Activated B cell treated with CpG ODN at 0.5 μM for 24 hours (primary cell): ENCODE results near the gene TMEM131L. TPM values are rescaled to one million over a fixed set of nuclear protein-coding genes. Genes with fewer than 3 reads are reported as not detected.
A peak's percentile ranks its signal among the peaks of the same experiment; 100 is the strongest.

Source experiments
- ATAC-seq: fragments of 200-7000 bp; cut with Tn5 transposase; one replicate; pipeline ENCODE4 v1.10.0; 2021; ENCODE audit warnings: low read depth, mild to moderate bottlenecking, moderate library complexity
- CTCF ChIA-PET: fragments of 350-600 bp; sonication (Branson Sonifier 250); formaldehyde crosslinking; loops from one replicate; lab custom pipeline; 2021; ENCODE audit warnings: antibody characterized with exemption; lab: Charles Lee
- POLR2A ChIA-PET: fragments of 350-600 bp; sonication (Branson Sonifier 250); formaldehyde crosslinking; loops from one replicate; lab custom pipeline; 2021; ENCODE audit warnings: antibody characterized with exemption; lab: Charles Lee
- DNase-seq: peaks from one replicate; pipeline ENCODE4 v3.0.0; 2022
- H3K27ac Mint-ChIP-seq: one replicate; pipeline ENCODE4 v1.8.0; 2020; ENCODE audit warnings: mixed read lengths
- H3K27me3 Mint-ChIP-seq: one replicate; pipeline ENCODE4 v1.8.0; 2021; ENCODE audit warnings: mixed read lengths
- H3K36me3 Mint-ChIP-seq: one replicate; pipeline ENCODE4 v1.8.0; 2021; ENCODE audit warnings: low read depth, mixed read lengths
- H3K4me1 Mint-ChIP-seq: one replicate; pipeline ENCODE4 v1.8.0; 2021; ENCODE audit warnings: mixed read lengths
- H3K4me3 Mint-ChIP-seq: one replicate; pipeline ENCODE4 v1.8.0; 2020; ENCODE audit warnings: mild to moderate bottlenecking, mixed read lengths
- H3K9me3 Mint-ChIP-seq: one replicate; pipeline ENCODE4 v1.8.0; 2020; ENCODE audit warnings: mixed read lengths
- CTCF ChIP-seq: fragments of 200-600 bp; IDR thresholded peaks from one replicate; pipeline ENCODE4 v1.8.0; 2022; ENCODE audit warnings: antibody characterized with exemption, mild to moderate bottlenecking
- intact Hi-C: fragments of 100-400 bp; cut with micrococcal nuclease; formaldehyde crosslinking; loops from one replicate; pipeline ENCODE4 v1.15.1; 2024
- total RNA-seq: library from RNA; stranded (reverse); gene quantifications from 2 replicates; pipeline ENCODE4 v1.2.3, GENCODE V29; 2022

Gene TMEM131L
- total RNA-seq, 1 donor from 2014 or later: 193 TPM

GRCh38 chr4:153434190-153434589 is 32.0 kb upstream of the TMEM131L start:
- ATAC-seq (no peak), DNase-seq (no peak)
- no peaks in the 10 kb centered on the region for H3K9me3 Mint-ChIP-seq
- peak overlapping the region; percentile 93 for H3K27ac Mint-ChIP-seq
- H3K36me3 Mint-ChIP-seq: no peaks in the 10 kb centered on the region
- H3K4me3 Mint-ChIP-seq: peak overlapping the region; percentile 80
- CTCF ChIA-PET: interaction anchor here (2.8 to 3.3 kb wide), 2 partner anchors 32 to 140 kb away, joined by 29 to 30 read pairs; partner anchors contain the start of gene TMEM131L
- H3K27me3 Mint-ChIP-seq: no peaks in the 10 kb centered on the region
- intact Hi-C loops: no loop called here
- H3K4me1 Mint-ChIP-seq: peaks cover 71% of the 10 kb centered on the region
- POLR2A ChIA-PET: interaction anchor here (0.7 to 4.7 kb wide), 4 partner anchors 32 to 139 kb away, joined by 3 to 79 read pairs (median 4); partner anchors contain the start of gene TMEM131L
- no peak for TF ChIP-seq CTCF

- intact Hi-C loops: loop anchor here (1.0 kb wide), 4 partner anchors 13 to 94 kb away; no protein-coding TSS in a partner anchor
- CTCF ChIA-PET: interaction anchor here (1.1 kb wide), 1 partner anchor 138 kb away, joined by 3 read pairs; no protein-coding TSS in a partner anchor
- ATAC-seq (peak; percentile 68), DNase-seq (peak; percentile 37)
- POLR2A ChIA-PET: interaction anchor here (0.6 to 5.2 kb wide), 6 partner anchors 13 to 135 kb away, joined by 3 to 97 read pairs (median 6); partner anchors contain the start of gene TMEM131L
- H3K36me3 Mint-ChIP-seq: no peaks in the 10 kb centered on the region
- peak overlapping the region; percentile 83 for H3K4me3 Mint-ChIP-seq
- no peaks in the 10 kb centered on the region for H3K9me3 Mint-ChIP-seq
- H3K27ac Mint-ChIP-seq: peak overlapping the region; percentile 92
- no peak for TF ChIP-seq CTCF
- H3K4me1 Mint-ChIP-seq: peaks cover 67% of the 10 kb centered on the region
- no peaks in the 10 kb centered on the region for H3K27me3 Mint-ChIP-seq
Measured at GRCh38 chr4:153438916-153439756, 27.0 kb upstream of the TMEM131L start.

- Mint-ChIP-seq H3K9me3 (no peaks in the 10 kb centered on the region), H3K4me3 (peak overlapping the region; percentile 83), H3K36me3 (no peaks in the 10 kb centered on the region), H3K27ac (peak overlapping the region; percentile 92), H3K27me3 (no peaks in the 10 kb centered on the region), H3K4me1 (peaks cover 63% of the 10 kb centered on the region)
- TF ChIP-seq CTCF: no peak
- peak; percentile 13 for ATAC-seq
- POLR2A ChIA-PET: interaction anchor here (0.8 to 5.2 kb wide), 3 partner anchors 14 to 94 kb away, joined by 3 to 97 read pairs (median 12); partner anchors contain the start of gene TMEM131L
- CTCF ChIA-PET: no interaction called here
- DNase-seq: no peak
- intact Hi-C loops: loop anchor here (1.0 kb wide), 5 partner anchors 10 to 95 kb away; no protein-coding TSS in a partner anchor
Measured at GRCh38 chr4:153439831-153440230, 26.3 kb upstream of the TMEM131L start.

- Mint-ChIP-seq H3K27ac (peak overlapping the region; percentile 92), H3K27me3 (no peaks in the 10 kb centered on the region), H3K4me1 (peaks cover 60% of the 10 kb centered on the region), H3K36me3 (no peaks in the 10 kb centered on the region), H3K9me3 (no peaks in the 10 kb centered on the region), H3K4me3 (peak overlapping the region; percentile 83)
- DNase-seq: no peak
- ChIA-PET POLR2A (interaction anchor here (0.5 to 5.2 kb wide), 2 partner anchors 25 to 62 kb away, joined by 6 to 97 read pairs; partner anchors contain the start of gene TMEM131L), CTCF (no interaction called here)
- intact Hi-C loops: loop anchor here (1.0 kb wide), 1 partner anchor 10 kb away; no protein-coding TSS in a partner anchor
- ATAC-seq: peak; percentile 42
- TF ChIP-seq CTCF: no peak
Measured at GRCh38 chr4:153440475-153440874, 25.7 kb upstream of the TMEM131L start.
